Stomach smooth muscle (tissue), 2 donors: ENCODE data around the gene SGMS1.
"Not testable (repeated sequence)": the region's sequence is repeated elsewhere in the genome, so short reads cannot be mapped to it uniquely, and the experiment has no call there.

Source experiments
- H3K27ac ChIP-seq: one replicate; pipeline ENCODE4 v1.7.0; 2013; ENCODE audit warnings: mild to moderate bottlenecking, low read length, inconsistent platforms
- H3K27me3 ChIP-seq, 2 donors: one replicate each; pipeline ENCODE4 v1.7.0; 2013; ENCODE audit warnings: low read length in 2 of 2; ENCODE audit not compliant: insufficient read depth in 2 of 2, control insufficient read depth in 1 of 2
- H3K36me3 ChIP-seq, 2 donors: one replicate each; pipeline ENCODE4 v1.7.0; 2013; ENCODE audit warnings: low read length in 2 of 2; ENCODE audit not compliant: control insufficient read depth in 2 of 2, insufficient read depth in 2 of 2
- H3K4me1 ChIP-seq: one replicate; pipeline ENCODE4 v1.7.0; 2013; ENCODE audit warnings: low read length; ENCODE audit not compliant: control insufficient read depth, insufficient read depth
- H3K4me3 ChIP-seq, 2 donors: one replicate each; pipeline ENCODE4 v1.7.0; 2013; ENCODE audit warnings: low read length in 2 of 2
- H3K9ac ChIP-seq, 2 donors: one replicate each; pipeline ENCODE4 v1.7.0; 2013; ENCODE audit warnings: low read length in 2 of 2, mild to moderate bottlenecking in 1 of 2
- H3K9me3 ChIP-seq, 2 donors: one replicate each; pipeline ENCODE4 v1.7.0; 2013; ENCODE audit warnings: low read length in 2 of 2; ENCODE audit not compliant: control insufficient read depth in 2 of 2
- donor health status: healthy.
- donor health status: Pancreatic carcinoma.

Gene SGMS1

DNA sequence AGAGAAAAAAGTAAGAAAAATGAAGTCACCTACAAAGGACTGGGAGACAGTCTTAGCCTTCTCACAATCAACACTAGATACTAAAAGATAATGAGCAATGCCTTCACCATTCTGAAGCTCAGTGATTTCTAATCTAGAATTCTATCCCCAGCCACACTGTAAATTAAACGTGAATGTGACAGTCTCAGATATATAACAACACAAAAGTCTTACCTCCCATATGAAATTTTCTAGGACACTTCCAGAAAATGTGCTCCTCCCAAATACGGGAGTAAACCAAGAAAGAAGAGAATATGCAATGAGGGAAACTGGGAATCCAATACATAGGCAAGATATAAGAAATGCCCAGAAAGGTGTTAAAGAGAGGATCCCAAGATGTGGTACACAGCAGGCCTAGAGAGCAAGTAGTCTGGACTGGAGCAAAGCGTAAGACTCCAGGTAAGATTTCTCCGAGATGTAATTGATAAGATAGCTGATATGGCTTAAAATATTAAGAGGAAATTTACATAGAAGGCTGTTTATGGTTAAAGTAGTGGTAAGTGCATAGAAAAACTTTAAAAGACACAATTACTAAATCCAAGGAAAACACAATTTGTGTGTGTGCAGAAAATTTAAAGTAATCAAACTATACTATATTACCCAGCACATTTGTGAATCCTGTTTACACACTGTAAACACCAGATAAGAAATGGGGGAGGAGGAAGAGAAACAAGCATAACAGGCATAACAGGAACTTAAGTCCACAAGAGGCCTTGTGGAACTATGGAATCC, 44.1 kb downstream of the SGMS1 start:
- H3K27ac ChIP-seq = no peak overlapping the region
- no peak overlapping the region for H3K9ac ChIP-seq
- H3K9me3 ChIP-seq = no peaks in the 10 kb centered on the region
- no peak overlapping the region for H3K4me3 ChIP-seq
- H3K4me1 ChIP-seq = peaks cover 3% of the 10 kb centered on the region
- H3K27me3 ChIP-seq = no peaks in the 10 kb centered on the region
- H3K36me3 ChIP-seq = no peaks in the 10 kb centered on the region

DNA sequence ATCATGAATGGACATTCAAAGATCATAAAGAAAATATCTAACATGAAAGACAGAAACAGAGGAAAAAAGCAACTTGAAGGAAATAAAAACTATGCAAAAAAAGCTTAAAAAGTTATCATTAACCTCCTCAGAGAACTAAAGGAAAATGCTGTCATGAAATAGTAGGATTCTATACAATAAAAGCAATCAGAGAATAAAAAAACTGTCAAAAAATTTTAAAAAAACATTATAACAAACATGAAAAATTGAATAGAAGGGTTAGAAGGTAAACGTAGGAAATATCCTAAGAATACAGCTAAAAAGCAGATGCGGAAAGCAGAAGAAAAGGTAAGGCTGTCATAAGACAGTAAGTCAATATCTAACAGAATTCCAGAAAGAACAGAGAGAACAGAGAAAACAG, 44.8 kb downstream of the SGMS1 start:
- Histone ChIP-seq H3K9me3 (no peaks in the 10 kb centered on the region), H3K4me1 (peaks cover 3% of the 10 kb centered on the region), H3K36me3 (no peaks in the 10 kb centered on the region), H3K4me3 (no peak overlapping the region), H3K9ac (no peak overlapping the region), H3K27ac (no peak overlapping the region), H3K27me3 (no peaks in the 10 kb centered on the region)

DNA sequence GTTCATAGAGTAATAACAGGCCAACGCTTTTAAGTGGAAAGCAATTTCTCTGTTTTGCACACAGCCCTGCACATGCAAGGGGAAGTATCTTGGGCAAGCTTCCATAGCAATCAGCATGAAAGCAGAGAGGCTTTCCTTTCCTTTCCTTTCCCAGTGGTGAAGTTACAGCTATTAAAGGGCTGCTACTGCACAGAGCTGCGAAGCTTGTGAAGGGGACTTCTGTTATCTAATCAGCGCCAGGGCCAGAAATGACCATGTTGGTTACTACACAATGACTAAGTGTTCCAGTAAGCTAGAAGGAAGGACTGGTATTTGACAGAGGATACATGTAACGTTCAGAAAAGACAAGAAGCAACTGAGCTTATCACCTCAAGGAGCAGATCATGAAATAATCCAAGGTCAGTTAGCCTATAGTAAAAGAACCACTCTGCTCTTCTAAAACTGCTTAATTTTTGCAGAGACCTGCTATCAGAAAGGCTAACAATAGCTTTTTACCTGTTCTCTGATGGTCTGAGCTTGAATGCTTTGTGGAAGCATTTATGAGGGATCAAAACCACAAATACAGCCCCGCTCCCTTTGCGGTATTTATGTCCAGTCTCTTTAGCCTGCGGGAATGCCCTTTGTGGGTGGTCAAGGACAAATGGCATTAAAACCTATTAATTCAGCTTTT, 45.9 kb downstream of the SGMS1 start:
- Histone ChIP-seq H3K4me1 (peaks cover 3% of the 10 kb centered on the region), H3K27ac (no peak overlapping the region), H3K36me3 (no peaks in the 10 kb centered on the region), H3K9ac (no peak overlapping the region), H3K9me3 (no peaks in the 10 kb centered on the region), H3K27me3 (no peaks in the 10 kb centered on the region), H3K4me3 (no peak overlapping the region)

DNA sequence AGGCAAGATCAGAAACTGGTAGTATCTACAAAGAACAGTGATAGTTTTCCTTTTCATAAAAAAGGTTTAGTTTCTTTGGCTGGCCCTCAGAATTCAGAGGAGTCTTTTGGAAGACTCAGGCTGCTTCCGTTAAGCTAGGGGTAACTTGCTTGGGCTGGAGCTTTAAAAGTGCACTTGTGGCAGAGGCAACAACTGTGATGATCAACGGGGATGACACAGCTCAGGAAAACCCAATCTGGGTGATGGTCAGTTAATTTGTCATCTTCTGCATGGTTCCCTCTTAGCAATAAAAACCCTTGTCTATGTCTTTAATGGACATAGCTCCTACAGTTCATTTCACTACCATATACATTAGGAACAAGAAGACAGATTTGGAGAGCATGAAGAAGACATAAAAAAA, 46.7 kb downstream of the SGMS1 start:
- Histone ChIP-seq H3K27ac (no peak overlapping the region), H3K27me3 (no peaks in the 10 kb centered on the region), H3K36me3 (no peaks in the 10 kb centered on the region), H3K9ac (no peak overlapping the region), H3K9me3 (no peaks in the 10 kb centered on the region), H3K4me3 (no peak overlapping the region), H3K4me1 (peaks cover 3% of the 10 kb centered on the region)

DNA sequence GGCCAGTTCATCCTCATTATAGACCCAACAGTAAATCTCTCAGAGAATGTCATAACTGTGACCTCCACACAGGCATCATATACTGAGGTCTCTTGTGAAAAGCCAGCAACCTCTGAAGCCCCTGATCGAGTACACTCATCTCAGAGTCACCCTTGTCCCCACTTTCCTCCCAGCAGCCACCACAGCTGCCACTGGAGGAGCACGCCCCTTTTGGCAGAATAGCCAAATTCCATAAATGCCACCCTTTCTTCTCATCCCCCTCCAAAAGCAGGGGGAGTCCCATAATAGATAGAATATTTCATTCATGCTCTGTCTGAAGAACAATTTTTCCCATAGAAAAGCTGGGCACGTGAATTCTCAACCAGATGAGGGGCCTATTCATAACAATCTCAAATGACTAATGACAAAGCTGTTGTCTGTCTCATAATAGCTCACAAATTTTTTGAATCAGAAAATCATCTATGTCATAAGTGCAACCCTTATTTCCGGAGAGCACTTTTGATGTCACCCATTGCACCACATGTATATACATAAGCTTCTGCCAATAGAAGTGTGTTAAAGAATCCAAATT, 47.4 kb downstream of the SGMS1 start:
- no peak overlapping the region for H3K9ac ChIP-seq
- no peaks in the 10 kb centered on the region for H3K36me3 ChIP-seq
- H3K27ac ChIP-seq = no peak overlapping the region
- no peak overlapping the region for H3K4me3 ChIP-seq
- H3K27me3 ChIP-seq = no peaks in the 10 kb centered on the region
- H3K4me1 ChIP-seq = peaks cover 3% of the 10 kb centered on the region
- no peaks in the 10 kb centered on the region for H3K9me3 ChIP-seq

DNA sequence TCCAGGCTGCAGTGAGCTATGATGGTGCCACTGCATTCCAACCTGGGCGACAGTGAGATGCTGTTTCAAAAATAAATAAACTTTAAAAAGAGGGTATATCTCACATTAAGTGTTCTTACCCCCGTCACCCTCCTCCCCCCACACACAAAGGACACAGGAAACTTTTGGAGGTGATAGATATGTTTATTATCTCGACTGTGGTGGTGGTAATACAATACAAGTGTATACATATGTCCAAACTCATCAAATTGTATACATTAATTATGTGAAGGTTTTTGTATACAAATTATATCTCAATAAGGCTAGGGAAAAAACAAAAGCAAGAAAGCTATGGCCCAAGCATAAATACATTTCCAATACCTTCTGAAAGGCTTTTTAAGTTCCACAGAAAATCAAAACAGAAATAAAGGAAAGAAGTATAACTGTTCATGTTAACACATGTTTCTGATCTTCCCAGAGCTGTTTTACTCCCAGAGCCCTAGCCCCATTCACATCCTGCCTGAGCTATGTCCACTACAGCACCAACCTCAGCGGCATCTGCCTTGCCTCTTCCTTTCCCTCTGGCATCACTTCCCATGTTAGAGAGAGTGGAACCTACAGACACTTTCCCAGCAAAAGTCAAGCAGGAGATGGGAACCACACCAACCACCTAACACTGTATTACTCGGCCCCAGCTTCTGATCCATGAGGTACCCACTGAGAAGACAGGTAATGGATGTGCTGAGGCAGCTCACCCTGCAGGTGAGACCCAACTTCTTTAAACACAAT, 48.1 kb downstream of the SGMS1 start:
- Histone ChIP-seq H3K4me1 (peaks cover 3% of the 10 kb centered on the region), H3K4me3 (no peak overlapping the region), H3K9ac (no peak overlapping the region), H3K36me3 (no peaks in the 10 kb centered on the region), H3K27me3 (no peaks in the 10 kb centered on the region), H3K9me3 (no peaks in the 10 kb centered on the region), H3K27ac (no peak overlapping the region)

DNA sequence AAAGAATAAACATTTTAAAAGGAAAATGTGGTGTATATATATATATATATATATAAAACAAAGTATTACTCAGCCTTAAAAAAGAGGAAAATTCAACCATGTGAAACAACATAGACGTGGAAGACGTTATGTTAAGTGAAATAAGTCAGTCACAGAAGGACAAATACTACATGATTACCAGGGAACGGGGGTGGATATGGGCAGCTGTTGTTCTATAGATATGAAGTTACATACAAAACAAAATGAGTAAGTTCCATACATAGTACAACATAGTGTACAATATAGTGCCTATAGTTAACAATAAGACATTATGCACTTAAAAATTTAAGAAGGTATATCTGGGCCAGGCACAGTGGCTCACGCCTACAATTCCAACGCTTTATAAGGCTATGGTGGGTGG, 48.8 kb downstream of the SGMS1 start:
- H3K9me3 ChIP-seq = no peaks in the 10 kb centered on the region
- no peak overlapping the region for H3K27ac ChIP-seq
- no peak overlapping the region for H3K4me3 ChIP-seq
- H3K36me3 ChIP-seq = no peaks in the 10 kb centered on the region
- no peak overlapping the region for H3K9ac ChIP-seq
- peaks cover 3% of the 10 kb centered on the region for H3K4me1 ChIP-seq
- no peaks in the 10 kb centered on the region for H3K27me3 ChIP-seq

DNA sequence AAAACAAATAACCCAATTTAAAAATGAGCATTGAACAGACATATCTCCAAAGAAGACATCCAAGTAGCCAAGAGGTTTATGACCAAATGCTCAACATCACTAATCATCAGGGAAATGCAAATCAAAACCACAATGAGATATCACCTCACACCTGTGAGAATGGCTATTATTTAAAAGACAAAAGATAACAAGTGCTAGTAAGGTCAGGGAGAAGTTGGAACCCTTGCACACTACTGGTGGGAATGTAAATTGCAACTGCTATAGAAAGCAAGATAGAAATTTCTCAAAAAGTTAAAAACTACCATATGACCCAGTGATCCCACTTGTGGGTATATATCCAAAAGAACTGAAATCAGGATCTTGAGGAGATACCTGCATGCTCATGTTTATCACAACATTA, 49.5 kb downstream of the SGMS1 start:
- H3K9ac ChIP-seq = no peak overlapping the region
- no peak overlapping the region for H3K4me3 ChIP-seq
- H3K36me3 ChIP-seq = no peaks in the 10 kb centered on the region
- H3K27ac ChIP-seq = no peak overlapping the region
- peaks cover 3% of the 10 kb centered on the region for H3K4me1 ChIP-seq
- no peaks in the 10 kb centered on the region for H3K9me3 ChIP-seq
- no peaks in the 10 kb centered on the region for H3K27me3 ChIP-seq

DNA sequence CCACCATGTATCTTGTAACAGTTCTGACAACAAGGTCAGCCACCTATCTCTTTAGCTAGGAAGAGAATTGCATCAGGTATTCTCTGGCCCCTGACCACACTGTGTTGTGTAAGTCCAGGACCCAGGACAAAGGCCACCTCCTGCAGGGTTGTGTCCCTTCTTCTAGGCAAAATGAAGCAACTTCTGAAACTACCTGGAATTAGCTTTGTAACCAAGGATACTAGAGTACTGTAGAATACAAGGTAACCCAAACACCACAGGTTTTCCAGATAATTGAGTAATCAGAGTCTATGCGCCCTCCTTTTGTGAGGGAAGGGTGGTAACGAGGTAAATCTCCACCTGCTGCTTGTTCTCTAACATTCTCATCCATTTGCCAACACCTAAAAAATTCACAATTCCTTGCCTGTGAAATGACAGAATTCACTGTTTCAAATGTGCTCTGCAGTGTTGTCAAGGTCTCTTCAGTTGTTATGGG, 51.7 kb downstream of the SGMS1 start:
- Histone ChIP-seq H3K9ac (no peak overlapping the region), H3K36me3 (no peaks in the 10 kb centered on the region), H3K4me1 (no peaks in the 10 kb centered on the region), H3K27ac (no peak overlapping the region), H3K9me3 (no peaks in the 10 kb centered on the region), H3K4me3 (no peak overlapping the region), H3K27me3 (no peaks in the 10 kb centered on the region)

DNA sequence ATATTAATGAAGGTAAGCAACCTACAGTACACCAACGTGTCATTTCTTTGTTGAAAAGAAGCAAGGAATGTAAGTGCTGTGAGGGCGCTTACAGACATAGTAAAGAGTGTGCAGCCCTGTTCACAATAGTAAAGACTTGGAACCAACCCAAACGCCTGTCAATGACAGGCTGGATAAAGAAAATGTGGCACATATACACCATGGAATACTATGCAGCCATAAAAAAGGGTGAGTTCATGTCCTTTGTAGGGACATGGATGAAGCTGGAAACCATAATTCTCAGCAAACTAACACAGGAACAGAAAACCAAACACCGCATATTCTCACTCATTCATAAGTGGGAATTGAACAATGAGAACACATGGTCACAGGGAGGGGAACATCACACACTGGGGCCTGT, 55.0 kb downstream of the SGMS1 start:
- not testable (repeated sequence) for H3K36me3 ChIP-seq, H3K9ac ChIP-seq, H3K27ac ChIP-seq, H3K4me1 ChIP-seq, H3K27me3 ChIP-seq, H3K9me3 ChIP-seq, H3K4me3 ChIP-seq
